NCI-H187 (cell line): ENCODE results near the gene BAIAP2L2.

Experiments
- DNase-seq, 2 experiments: peaks; one replicate each; lab custom pipeline; 2025; lab: John Stamatoyannopoulos, UW

The BAIAP2L2 gene

DNA sequence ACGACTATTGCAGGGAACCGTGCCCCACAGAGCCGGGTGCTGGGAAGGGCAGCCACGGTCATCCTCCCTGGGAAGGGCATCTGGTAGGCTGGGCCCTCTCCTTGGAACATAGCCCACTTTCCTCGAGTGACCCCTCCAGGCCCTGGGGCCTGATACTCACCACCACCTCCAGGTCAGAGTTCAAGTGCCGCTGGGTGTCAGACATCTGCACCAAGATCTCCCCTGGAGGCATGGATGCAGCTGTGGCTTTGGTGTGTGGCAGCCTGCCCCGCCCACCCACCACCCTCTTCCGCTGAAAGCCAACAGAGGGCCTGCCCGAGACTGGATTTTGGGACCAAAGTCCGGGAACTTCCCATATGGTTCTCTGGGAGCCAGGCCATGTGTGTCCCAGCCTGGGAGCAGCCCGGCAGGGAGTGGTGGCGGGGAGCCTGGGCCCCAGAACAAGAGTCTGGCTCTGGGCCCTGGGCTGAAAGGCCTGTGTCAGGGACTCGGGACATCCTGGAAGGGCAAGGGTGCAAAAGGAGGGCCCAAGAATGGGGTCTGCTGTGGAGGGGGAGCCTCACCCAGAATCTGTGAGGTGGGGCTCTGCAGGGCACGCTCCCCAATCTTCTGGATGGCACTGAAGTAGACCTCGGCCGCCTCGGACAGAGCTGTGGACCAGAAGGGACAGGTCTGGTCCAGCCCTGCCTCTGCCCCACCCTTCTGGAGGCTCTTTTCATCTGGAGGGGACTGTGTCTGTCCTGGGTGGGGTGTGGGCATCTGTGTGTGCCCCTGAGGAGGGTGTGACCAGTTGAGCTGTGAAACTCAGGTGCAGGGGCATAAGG is 2.6 kb downstream of the BAIAP2L2 start:
- DNase-seq = no peak

DNA sequence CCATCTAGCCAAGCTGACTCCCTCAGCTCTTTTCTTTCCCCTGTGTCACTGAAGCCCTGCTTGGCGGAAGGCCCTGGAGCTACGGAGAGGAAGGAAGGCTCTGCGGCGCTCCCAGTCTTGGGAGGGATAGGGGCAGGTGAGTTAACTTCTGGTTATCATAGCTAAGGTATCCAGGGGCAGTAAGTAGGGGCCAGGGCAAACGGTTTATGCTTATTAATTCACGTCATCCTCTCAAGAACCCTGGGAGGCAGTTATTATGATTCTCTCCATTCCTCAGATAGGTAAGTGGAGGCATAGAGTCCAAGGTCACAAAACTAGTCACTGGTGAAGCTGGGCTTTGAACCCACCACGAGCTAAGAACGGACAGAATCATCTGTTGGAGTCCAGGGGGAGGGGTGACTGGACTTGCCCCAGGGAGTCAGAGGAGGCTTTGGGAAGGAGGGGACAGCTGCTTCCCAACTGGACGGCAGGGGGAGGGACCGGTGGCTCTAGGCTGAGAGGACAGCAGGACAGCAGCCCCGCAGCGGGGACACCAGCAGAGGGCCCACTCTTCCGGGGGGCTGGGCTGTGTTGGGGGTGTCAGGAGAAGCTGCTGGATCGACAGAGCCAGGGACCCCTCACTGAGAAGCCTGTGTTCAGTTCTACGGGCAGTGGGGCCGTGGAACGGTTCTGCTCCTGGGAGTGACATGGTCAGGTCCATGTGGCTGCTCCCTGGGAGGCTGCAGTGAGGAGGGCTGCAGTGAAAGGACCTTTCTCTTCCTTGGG is 3.5 kb downstream of the BAIAP2L2 start:
- DNase-seq = no peak

DNA sequence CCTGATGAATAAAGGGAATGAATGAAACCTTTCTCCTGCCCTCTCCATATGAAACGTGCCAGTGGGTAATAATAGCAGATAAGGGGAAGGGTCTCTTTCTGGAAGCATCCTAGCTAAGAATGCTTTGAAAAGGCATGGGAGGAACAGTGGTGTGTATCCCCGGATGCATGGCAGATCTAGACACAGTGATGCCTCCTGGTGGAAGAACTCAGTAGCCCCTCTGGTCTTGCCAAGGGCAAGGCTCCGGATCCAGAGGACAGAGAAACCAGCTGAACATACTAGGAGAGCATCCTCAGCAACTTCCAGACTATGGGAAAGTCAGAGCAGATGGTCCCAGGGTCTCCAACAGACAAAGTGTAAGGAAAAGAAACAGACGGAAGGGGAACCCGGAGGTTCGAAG is 6.4 kb downstream of the BAIAP2L2 start:
- DNase-seq = no peak

DNA sequence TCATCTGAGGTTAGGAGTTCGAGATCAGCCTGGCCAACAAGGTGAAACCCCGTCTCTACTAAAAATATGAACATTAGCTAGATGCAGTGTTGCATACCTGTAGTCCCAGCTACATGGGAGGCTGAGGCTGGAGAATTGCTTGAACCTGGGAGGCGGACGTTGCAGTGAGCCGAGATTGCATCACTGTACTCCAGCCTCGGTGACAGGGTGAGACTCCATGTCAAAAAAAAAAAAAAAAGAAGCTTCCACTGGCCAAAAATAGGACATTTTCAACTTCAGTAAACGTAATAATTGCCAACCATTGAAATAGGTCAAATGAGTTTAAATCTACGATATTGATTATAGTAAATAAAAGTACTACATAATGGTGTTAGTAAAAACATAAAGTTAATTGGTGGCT is 6.8 kb downstream of the BAIAP2L2 start:
- no peak for DNase-seq

DNA sequence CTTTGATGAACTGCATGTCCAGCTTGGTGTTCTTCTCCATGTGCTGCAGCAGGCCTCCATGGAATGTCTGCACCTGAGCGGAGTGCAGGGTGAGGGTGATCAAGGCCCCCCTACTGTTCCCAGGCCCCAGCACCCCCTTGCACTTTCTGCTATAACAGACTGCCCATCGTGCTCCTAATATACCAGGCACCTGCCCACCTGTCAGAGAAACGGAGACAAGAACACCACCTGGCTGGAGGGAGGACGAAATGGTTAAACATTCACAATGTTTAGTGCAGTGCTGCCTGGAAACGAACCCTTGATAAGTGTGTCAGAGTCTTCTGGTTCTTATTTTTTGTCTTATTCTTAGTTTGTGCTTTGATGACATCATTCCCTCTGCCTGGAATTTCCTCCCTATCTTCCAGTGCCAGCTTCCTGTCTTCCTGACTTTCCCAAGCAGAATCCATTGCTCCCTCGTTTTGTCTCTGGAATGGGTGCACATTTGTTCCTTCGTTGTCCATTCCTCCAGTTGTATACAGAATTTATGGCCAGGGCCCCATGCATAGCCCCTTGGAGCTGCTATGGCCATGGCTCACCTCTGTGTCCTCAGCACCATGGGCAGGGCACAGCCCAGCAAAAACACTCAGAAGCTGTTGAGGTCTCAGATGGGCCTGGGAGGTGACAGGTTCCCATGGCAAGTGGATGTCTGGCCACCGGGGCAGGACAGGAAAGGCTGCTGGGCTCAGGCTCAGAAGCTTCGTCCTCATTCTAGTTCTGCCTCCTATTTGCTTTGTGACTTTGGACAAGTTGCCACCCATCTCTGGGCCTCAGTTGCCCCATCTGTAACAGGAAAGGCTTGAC is 11.9 kb downstream of the BAIAP2L2 start:
- DNase-seq = no peak

DNA sequence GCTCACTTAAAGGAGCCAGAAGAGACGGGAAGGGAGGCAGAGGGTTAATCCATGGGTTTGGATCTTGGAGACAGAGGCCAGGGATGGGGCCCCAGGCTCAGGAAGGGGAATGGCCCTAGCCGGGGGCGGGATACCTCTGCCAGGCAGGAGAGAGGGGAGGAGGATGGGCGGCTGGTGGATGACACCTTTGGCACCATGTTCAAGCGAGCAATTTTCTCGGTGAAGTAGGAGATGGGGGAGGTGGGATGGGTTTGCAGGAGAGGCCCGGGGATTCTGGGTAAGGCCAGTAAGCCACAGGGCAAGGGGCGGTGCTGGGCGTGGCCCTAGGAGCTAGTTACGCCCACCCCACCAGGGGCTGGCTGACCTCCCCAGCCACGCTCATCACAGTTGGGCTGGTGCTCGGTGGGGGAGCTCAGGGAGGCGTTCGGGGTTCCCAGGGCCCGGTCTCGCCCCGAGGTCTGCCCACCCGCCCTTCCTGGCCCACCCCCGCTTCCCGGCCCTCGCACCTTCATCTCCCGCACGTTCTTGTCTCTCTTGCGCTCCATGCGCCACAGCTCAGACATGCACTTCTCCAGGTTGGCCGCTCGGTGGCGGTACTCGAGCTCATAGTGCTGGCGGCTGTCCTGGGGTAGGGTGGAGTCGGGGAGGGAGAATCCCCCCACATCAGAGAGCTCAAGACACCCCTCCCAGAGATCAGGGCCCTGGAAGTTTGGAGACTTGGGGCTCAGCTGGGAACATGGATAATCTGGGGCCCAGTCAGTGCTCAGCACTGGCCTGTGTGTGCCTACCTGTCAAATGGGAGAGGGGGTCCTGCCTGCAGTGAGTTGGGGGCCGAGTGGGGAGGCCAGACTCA is 12.7 kb downstream of the BAIAP2L2 start:
- no peak for DNase-seq

DNA sequence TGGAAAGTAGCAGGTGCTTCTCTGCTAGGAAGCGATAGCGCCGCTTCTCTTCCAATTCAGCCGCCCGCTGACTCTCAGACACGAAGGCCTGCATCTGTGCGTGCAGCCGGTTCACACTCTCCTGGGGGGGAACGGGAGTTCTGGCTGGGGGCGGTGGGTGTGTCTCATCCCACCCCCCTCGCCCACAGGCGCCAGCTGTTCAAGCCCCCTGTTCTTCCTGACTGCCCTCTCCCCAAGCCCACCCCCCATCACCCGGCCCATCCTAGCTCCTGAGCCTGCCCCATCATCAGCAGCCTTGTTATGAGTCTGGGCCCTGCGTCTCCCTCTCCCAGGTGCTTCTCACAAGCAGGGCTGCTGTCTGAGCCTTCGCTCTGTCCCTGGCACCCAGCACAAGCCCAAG is 13.4 kb downstream of the BAIAP2L2 start:
- DNase-seq = no peak

DNA sequence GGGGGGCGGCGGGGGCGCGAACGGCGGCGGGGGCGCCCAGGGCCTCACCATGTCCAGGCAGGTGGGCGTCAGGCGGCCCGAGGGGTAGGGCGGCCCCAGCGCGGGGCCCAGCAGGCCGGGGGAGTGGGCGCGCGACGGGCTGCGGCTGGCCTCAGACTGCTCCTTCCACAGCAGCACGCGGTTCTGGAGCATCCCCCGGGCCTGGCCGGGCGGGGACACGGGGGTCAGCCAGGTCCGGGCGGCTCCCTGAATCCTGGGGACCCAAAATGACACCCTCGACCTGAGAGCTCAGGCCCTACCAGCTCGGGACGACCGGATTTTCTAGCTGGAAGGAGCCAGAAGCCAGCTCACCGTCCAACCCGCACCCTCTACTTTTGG is 21.0 kb downstream of the BAIAP2L2 start:
- no peak for DNase-seq

DNA sequence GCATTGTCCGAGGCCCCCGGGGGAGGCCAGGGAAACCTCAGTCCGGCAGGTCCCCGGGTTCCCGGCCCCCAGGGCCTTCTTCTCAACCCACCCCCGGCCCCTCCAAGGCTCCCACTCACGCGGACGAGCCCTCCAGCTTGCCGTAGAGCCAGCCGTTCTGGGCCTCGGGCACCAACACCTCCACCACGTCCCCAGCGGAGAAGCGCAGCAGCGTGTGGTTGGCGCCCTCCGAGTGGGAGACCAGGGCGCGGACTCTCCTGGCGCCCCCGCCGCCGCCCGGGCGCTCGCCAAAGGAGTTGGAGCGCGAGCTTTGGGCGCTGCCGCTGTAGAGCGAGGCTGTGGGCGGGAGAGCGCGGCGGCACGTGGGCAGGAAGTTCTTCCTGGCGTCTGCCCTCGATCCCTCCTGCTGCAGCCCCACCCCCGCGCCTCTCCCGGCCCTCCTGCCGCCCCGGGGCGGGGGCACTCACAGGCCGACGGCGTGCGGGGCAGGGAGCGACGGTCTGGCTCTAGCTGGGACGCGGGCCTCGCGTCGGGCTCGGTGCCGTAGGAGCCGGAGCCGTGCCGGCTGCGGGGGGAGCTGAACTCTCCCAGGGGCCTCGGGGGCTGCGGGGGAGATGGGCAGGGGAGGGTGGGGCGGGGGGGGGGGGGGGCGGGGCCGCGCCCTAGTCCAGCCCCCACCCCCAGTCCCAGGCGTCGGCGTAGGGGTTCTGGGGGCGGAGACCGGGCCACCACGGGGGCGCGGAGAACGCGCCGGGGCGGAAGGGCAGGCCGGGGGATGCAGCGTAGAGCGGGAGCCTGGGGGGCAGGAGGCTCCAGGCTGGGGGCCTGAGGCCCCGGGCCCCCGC is 21.6 kb downstream of the BAIAP2L2 start:
- DNase-seq = no peak

DNA sequence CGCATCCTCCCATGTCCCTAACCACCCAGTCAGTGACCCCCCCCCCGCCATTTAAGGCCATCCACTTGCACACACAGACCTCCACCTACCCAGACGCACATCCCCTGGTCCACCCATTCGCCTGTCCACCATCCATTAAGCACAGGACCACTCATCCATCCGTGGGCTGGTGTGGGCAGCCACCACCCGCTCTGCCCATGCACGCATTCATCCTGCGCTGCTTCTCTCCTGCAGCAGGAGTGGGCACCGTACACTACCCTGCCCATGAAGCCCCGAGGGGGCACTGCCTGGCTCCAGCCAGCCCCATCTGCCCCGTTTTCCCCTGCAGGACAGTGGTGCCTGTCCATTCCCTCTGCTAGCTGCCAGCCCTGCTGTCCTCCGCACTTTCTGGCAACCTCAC is 22.6 kb downstream of the BAIAP2L2 start:
- DNase-seq = no peak

DNA sequence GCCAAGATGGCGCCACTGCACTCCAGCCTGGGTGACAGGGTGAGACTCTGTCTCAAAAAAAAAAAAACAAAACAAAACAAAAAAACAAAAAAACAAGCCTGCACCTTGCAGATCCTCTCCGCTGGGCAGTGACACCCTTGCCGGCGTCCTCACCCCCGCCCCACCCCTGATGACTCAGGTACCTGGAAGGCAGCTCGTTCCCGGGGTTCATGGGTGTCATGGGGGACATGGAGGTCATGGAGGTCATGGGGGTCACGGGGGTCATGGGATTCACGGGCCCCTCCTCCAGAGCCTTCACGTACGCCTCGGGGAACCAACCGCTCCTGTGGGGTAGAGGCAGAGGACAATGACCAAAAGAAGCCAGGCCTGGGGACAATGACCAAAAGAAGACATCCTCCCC is 23.5 kb downstream of the BAIAP2L2 start:
- no peak for DNase-seq

DNA sequence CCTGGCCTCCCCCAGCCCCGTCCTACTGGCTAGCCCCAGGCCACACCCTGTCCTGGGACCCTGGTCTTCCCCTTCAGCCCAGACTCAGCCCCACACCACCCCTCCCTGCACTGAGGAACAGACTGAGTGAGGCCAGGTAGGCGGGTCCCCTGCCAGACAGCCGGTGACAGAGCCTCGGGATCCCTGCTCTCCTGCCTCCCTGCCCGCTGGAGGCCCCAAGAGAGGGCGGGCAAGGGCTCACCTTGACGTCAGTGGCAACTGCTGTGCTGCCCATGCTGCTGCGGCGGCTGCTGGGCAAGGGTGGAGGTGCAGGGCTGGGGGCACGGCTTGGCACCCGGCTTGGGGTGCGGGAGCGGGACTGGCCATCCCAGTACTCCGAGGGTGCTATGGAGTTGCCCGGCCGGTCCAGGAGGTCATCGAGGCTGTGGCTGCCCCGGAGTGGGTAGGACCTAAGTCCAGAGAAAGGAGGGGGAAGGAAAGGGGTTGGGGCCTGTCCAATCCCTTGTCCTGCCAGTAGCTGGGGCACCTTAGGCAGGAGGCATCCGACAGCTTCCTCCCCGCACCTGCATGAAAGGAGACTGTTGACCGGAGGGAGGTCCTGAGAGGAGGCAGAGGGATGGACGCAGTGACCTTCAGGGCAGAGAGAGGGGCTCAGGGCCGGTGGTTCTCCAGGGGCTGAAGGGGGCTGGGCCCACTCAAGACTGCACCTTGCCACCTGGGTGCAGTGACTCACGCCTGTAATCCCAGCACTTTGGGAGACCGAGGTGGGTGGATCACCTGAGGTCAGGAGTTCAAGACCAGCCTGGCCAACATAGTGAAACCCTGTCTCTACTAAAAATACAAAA is 24.3 kb downstream of the BAIAP2L2 start:
- no peak for DNase-seq

DNA sequence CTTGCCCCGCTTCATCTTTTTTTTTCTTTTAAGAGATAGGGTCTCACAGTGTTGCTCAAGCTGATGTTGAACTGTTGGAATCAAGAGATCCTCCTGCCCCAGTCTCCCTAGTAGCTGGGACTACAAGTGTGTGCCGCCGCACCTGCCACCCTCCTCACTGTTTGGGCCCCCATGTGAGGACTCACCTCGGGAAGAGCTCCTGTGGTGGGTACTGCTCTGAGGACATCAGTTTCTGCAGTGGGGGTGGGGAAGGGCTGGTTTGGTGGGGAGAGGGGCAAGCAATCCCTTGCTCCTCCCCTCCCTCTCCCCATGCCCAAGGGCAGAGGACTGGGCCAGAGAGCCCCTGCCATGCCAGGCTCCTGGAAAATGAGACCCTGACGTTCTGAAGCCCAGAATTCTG is 25.0 kb downstream of the BAIAP2L2 start:
- no peak for DNase-seq

DNA sequence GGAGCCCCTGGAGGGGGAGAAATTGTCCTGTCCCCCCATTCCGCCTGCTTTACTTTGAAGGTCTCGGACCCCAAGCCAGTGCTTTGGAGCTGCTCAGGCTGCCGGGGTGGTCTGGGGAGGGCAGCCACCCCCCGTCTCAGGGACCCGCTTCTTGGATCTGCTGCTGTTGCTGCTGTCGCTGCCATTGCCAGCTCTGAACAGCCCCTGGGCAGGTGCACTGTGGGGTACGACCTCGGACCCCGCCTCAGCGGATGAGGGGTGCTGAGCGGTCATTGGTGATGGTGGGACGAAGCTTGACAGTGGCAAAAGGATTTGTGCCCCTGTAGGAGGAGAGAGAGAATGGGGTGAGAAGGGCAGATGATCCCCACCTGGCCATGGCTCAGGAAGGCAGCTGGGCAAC is 25.4 kb downstream of the BAIAP2L2 start:
- no peak for DNase-seq

DNA sequence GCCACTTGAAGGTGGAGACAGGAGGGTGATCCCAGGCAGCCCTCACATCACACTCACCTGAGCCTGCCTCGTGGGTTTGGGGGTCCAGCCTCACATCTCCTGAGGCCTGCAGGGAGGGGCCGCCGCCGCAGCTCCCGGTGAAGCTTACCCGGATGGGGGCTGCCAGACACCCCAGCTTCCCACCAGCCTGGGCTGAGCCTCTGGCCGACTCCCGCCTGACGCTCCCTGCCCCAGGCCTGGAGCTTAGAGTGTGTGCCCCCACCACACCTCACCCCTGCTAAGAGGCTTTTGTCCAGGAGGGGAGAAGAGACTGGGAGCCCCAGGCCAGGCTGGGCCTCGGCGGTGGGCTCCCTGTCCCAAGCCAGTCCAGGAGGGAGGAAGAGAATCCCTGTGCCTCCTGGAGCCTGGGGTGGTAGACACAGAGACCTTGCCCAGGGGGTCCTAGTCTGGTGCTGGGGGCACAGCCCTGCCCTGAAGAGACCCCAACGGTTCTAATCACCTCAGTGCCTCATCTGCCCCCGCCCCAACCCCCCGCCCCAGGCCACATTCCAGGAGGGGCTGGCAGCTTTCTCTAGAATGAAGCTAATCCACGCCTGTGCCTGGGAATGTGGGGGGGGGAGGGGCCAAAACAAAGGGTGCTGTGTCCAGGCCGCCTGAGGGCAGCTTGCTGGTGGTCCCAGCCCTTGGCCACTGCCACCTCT is 26.4 kb downstream of the BAIAP2L2 start, which contains the start of gene SLC16A8:
SLC16A8 (minus strand) TSS at position 254 of the 701 bp plus-strand sequence. CDS start 1,311 bp downstream, outside the sequence.
- no peak for DNase-seq

DNA sequence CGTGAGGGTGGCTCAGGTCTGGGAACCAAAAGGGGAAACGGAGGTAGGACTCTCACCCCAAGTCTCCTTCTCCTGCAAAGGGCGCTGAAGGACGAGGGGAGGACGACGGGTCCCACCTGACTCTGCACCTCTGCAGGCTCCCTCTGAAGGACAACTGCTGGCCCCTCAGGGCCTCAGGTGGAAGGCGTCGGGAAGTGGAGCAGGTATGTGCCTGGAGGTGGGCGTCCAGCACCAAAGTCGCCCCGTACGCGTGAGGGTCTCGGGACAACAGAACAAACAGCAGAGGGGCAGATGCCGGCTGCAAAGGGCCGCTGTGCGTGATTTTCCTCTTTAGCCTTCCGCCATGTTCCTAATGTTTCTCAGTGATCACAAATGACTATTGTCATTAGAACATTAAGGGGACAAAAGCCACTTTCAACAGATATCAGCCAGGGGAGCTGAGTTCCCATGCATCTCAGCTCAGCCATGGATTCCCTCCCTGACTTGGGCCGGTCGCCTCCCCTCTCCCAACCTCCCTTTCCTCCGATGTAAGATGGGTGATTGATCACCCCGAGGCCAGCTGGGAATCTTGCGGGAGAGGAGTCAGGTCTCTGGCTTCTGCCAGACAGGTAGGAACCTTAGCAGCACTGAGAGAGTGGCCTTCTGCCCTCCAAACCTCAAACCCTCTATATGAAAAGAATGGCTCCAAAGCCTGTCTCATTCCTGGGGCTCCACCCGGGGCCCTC is 27.3 kb downstream of the BAIAP2L2 start:
- no peak for DNase-seq

DNA sequence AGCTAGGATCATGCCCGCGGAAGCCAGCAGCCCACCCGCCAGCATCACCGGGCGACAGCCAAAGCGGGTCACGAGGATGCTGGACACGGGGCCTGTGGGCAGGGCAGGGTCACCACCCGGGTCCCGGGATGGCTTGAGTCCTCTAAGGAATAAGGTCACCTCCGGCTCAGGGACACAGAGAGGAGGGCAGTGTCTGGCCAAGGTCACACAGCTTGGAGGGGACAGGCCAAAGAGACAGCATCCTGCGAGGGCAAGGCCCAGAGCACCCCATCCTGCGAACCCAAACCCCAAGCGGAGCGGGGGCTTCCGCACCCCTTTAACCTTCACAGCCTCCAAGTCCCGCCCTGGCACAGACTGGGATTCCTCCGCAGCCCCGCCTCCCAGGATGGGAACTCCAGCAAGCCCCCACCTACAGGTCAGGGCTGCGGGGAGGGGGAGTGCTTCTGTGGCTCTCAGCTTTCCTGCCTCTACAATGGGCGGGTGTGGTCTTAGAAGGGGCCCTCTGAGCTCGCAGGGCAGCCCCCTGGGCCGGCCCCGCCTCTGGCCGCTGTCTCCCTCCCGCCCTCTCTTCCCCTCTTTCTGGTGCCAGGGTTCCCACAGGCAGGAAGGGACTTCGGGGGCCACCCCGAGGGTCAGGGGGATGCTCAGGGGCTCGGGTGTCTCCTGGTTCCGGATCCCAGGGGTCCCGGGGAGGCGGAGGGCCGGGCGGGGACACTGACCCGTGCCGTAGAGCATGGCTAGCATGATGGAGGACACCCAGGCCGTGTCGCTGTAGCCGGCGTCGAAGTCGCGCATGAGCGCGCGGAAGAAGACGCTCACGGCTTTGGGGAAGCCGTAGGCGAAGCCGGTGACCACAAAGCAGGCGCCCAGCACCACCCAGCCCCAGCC is 28.3 kb downstream of the BAIAP2L2 start:
- DNase-seq = no peak

DNA sequence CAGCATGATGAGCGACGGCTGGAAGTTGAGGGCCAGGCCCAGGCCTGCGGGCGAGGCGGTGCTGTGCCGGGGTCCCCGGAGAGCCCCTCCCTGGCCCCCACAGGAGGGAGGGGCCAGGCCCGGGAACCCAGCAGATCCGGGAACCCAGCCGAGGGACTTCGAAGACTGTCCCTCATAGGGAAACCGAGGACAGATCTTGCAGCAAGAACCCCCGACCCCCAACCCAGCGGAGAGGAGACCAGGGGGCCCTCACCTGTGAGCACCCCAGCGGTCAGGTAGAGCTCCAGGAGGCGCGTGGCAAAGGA is 28.9 kb downstream of the BAIAP2L2 start:
- no peak for DNase-seq
